Measurements from ENCODE around the gene NLRP3. TPM values are rescaled to one million over a fixed set of nuclear protein-coding genes. Genes with fewer than 3 reads are reported as not detected.

NLRP3 gene
- total and polyA plus RNA-seq, 9 of the 15 experiments (the other 6 are each of a cell fraction or from before 2014, with no cell fraction given), result not detected

DNA sequence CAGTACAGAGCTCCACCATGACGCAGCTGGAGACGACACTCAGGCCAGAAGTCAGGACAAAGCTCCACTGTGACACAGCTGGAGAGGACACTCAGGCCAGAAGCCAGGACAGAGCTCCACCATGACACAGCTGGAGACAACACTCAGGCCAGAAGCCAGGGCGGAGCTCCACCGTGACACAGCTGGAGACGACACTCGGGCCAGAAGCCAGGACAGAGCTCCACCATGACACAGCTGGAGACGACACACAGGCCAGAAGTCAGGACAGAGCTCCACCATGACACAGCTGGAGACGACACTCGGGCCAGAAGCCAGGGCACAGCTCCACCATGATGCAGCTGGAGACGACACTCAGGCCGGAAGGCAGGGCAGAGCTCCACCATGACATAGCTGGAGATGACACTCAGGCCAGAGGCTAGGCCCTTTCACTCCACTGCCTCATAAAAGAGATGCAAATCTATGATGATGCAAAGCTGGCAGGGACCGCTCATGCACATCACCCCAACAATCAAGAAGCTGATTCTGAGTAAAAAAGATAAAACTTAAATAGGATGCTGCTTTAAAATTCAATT is 55.6 kb downstream of the NLRP3 start (continued):
- TF ChIP-seq HNRNPLL (IDR thresholded peaks at IDR 0.05; ENCODE audit: low read depth, low read length, poor library complexity, severe bottlenecking) (no peak), GTF2E2 (tag; IDR thresholded peaks at IDR 0.05) (peak; percentile 33; the same call in 1 of the 2 replicates), MECOM (CRISPR knock-in tag; IDR thresholded peaks at IDR 0.05) (no peak), EP400 (IDR thresholded peaks at IDR 0.05) (no peak), PTRF (tag; IDR thresholded peaks at IDR 0.05) (no peak), HCFC1 (IDR thresholded peaks at IDR 0.05; ENCODE audit: low read depth, low read length) (peak; percentile 36; the same call in 1 of the 2 replicates), RAD21 (CRISPR knock-in tag; conservative IDR thresholded peaks at IDR 0.05 in 1 of 2, IDR thresholded peaks at IDR 0.05 in 1 of 2) (no peak), CREBBP (IDR thresholded peaks at IDR 0.05; ENCODE audit: low read depth, low read length) (no peak), BMI1 (IDR thresholded peaks at IDR 0.05; ENCODE audit: low read length) (no peak), ATF7 (IDR thresholded peaks at IDR 0.05) (no peak), MTA3 (IDR thresholded peaks at IDR 0.05; ENCODE audit: borderline replicate concordance) (0 out of 2 replicates have a peak, but pooled peaks have one; percentile 9), CBX2 (IDR thresholded peaks at IDR 0.05; ENCODE audit: insufficient read depth, low read length, poor library complexity, severe bottlenecking) (no peak), ZKSCAN8 (CRISPR knock-in tag; IDR thresholded peaks at IDR 0.05) (peak; percentile 70; the same call in 1 of the 2 replicates), NR1H2 (CRISPR knock-in tag; IDR thresholded peaks at IDR 0.05) (no peak)
- TF ChIP-seq, protein P1, sequence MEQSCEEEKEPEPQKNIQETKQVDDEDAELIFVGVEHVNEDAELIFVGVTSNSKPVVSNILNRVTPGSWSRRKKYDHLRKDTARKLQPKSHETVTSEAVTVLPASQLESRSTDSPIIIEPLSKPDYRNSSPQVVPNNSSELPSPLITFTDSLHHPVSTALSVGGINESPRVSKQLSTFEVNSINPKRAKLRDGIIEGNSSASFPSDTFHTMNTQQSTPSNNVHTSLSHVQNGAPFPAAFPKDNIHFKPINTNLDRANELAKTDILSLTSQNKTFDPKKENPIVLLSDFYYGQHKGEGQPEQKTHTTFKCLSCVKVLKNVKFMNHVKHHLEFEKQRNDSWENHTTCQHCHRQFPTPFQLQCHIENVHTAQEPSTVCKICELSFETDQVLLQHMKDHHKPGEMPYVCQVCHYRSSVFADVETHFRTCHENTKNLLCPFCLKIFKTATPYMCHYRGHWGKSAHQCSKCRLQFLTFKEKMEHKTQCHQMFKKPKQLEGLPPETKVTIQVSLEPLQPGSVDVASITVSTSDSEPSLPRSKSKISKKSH (CRISPR knock-in tag; IDR thresholded peaks at IDR 0.05), result no peak
- TF ChIP-seq, protein P2, sequence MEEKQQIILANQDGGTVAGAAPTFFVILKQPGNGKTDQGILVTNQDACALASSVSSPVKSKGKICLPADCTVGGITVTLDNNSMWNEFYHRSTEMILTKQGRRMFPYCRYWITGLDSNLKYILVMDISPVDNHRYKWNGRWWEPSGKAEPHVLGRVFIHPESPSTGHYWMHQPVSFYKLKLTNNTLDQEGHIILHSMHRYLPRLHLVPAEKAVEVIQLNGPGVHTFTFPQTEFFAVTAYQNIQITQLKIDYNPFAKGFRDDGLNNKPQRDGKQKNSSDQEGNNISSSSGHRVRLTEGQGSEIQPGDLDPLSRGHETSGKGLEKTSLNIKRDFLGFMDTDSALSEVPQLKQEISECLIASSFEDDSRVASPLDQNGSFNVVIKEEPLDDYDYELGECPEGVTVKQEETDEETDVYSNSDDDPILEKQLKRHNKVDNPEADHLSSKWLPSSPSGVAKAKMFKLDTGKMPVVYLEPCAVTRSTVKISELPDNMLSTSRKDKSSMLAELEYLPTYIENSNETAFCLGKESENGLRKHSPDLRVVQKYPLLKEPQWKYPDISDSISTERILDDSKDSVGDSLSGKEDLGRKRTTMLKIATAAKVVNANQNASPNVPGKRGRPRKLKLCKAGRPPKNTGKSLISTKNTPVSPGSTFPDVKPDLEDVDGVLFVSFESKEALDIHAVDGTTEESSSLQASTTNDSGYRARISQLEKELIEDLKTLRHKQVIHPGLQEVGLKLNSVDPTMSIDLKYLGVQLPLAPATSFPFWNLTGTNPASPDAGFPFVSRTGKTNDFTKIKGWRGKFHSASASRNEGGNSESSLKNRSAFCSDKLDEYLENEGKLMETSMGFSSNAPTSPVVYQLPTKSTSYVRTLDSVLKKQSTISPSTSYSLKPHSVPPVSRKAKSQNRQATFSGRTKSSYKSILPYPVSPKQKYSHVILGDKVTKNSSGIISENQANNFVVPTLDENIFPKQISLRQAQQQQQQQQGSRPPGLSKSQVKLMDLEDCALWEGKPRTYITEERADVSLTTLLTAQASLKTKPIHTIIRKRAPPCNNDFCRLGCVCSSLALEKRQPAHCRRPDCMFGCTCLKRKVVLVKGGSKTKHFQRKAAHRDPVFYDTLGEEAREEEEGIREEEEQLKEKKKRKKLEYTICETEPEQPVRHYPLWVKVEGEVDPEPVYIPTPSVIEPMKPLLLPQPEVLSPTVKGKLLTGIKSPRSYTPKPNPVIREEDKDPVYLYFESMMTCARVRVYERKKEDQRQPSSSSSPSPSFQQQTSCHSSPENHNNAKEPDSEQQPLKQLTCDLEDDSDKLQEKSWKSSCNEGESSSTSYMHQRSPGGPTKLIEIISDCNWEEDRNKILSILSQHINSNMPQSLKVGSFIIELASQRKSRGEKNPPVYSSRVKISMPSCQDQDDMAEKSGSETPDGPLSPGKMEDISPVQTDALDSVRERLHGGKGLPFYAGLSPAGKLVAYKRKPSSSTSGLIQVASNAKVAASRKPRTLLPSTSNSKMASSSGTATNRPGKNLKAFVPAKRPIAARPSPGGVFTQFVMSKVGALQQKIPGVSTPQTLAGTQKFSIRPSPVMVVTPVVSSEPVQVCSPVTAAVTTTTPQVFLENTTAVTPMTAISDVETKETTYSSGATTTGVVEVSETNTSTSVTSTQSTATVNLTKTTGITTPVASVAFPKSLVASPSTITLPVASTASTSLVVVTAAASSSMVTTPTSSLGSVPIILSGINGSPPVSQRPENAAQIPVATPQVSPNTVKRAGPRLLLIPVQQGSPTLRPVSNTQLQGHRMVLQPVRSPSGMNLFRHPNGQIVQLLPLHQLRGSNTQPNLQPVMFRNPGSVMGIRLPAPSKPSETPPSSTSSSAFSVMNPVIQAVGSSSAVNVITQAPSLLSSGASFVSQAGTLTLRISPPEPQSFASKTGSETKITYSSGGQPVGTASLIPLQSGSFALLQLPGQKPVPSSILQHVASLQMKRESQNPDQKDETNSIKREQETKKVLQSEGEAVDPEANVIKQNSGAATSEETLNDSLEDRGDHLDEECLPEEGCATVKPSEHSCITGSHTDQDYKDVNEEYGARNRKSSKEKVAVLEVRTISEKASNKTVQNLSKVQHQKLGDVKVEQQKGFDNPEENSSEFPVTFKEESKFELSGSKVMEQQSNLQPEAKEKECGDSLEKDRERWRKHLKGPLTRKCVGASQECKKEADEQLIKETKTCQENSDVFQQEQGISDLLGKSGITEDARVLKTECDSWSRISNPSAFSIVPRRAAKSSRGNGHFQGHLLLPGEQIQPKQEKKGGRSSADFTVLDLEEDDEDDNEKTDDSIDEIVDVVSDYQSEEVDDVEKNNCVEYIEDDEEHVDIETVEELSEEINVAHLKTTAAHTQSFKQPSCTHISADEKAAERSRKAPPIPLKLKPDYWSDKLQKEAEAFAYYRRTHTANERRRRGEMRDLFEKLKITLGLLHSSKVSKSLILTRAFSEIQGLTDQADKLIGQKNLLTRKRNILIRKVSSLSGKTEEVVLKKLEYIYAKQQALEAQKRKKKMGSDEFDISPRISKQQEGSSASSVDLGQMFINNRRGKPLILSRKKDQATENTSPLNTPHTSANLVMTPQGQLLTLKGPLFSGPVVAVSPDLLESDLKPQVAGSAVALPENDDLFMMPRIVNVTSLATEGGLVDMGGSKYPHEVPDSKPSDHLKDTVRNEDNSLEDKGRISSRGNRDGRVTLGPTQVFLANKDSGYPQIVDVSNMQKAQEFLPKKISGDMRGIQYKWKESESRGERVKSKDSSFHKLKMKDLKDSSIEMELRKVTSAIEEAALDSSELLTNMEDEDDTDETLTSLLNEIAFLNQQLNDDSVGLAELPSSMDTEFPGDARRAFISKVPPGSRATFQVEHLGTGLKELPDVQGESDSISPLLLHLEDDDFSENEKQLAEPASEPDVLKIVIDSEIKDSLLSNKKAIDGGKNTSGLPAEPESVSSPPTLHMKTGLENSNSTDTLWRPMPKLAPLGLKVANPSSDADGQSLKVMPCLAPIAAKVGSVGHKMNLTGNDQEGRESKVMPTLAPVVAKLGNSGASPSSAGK (IDR thresholded peaks at IDR 0.05), result 0 out of 2 replicates have a peak, but pooled peaks have one; percentile 22

Data from K562 (cell line).